ENCODE data around the gene GPR33. TPM values are rescaled to one million over a fixed set of nuclear protein-coding genes. Genes with fewer than 3 reads are reported as not detected.

Gene GPR33
- under 1 TPM in 1 of 4 donors, not detected in 3; 0.94 TPM for total RNA-seq

DNA sequence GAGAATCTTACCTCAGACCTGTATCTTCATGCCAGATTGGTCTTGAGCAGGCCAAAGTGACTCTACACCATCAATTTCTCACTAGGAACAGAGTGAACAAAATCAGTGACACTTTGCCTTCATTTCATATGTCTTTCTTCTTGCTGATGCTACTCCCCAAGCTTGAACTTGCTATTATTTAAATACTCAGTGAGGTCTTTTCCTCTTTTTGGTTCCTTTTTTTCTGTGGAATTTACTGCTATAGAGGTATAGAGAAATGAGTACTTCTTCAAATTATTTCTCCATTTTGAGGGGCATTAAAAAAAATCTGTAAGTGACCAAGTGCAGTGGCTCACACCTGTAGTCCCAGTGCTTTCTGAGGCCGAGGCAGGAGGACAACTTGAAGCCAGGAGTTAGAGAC lies at the start of gene GPR33:
Gene GPR33, minus strand, starts transcription at position 154 of the 400 bp plus-strand sequence. CDS start 4,074 bp downstream, outside the sequence.
- TF ChIP-seq POLR2A (IDR thresholded peaks at IDR 0.05) (no peak), CTCF (IDR thresholded peaks at IDR 0.05) (no peak)
- 63 to 90% methylated on average over 1 of the region's 1 CpG for WGBS, 2 donors
- intact Hi-C loops (cut with DNase I; ENCODE audit: low total_unique reads): no loop called here
- no peak within 1 kb of the TSS for H3K4me3 ChIP-seq (ENCODE audit: low read depth, poor library complexity, severe bottlenecking)
- no peak for DNase-seq (ENCODE audit: low spot score in 2 of 2)

GRCh38 chr14:31536201-31536960 lies 48.5 kb upstream of the GPR33 start:
- 82 to 86% methylated on average over 5 of the region's 5 CpGs for WGBS, 2 donors
- H3K4me3 ChIP-seq (ENCODE audit: low read depth, poor library complexity, severe bottlenecking): no peak overlapping the region
- no peak for DNase-seq (ENCODE audit: low spot score in 2 of 2)
- intact Hi-C loops (cut with DNase I; ENCODE audit: low total_unique reads): no loop called here
- TF ChIP-seq POLR2A (IDR thresholded peaks at IDR 0.05) (no peak), CTCF (IDR thresholded peaks at IDR 0.05) (no peak)

DNA sequence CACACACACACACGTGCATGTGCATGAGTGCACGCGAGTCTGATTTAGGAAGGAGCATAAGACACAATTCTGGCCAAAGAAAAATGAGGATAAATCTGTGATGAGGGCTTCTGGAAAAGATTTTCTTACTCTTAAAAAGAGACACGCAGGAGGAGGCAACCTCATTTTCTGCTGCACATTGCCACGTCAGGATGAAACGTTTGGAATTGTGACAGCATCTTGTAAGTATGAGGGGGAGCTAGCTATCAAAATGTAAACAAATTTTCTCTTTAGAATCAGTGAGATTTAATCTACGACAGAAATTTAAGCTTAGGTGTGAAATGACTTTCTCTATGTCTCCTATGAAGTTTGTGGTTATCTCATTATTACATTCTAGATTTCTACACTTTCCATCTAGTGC lies 42.3 kb upstream of the GPR33 start:
- no peak overlapping the region for H3K4me3 ChIP-seq (ENCODE audit: low read depth, poor library complexity, severe bottlenecking)
- TF ChIP-seq CTCF (IDR thresholded peaks at IDR 0.05): no peak
- no peak for TF ChIP-seq POLR2A (IDR thresholded peaks at IDR 0.05)
- 58 to 59% methylated on average over 7 of the region's 7 CpGs for WGBS, 2 donors
- DNase-seq (ENCODE audit: low spot score in 2 of 2): no peak
- intact Hi-C loops (cut with DNase I; ENCODE audit: low total_unique reads): no loop called here

GRCh38 chr14:31529053-31529452 lies 41.2 kb upstream of the GPR33 start:
- WGBS, 2 donors: 69 to 91% methylated on average over 1 of the region's 1 CpG
- TF ChIP-seq POLR2A (IDR thresholded peaks at IDR 0.05): no peak
- no peak for TF ChIP-seq CTCF (IDR thresholded peaks at IDR 0.05)
- intact Hi-C loops (cut with DNase I; ENCODE audit: low total_unique reads): no loop called here
- DNase-seq (ENCODE audit: low spot score in 2 of 2): no peak
- H3K4me3 ChIP-seq (ENCODE audit: low read depth, poor library complexity, severe bottlenecking): no peak overlapping the region

DNA sequence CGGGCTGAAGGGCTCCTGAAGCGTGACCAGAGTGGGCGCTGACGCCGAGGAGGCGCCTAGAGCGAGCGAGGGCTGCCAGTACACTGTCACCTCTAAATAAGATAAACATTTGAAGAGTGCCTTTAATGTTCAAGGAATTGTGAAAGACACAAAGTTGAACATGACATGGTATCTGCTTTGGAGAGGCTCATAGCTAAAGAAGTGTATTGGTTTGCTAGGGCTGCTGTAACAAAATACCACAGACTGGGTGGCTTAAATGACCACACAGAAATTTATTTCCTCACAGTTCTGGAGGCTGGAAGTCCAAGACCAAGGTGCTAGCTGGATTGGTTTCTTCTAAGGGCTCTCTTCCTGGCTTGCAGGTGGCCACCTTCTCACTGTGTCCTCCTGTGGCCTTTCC lies 39.7 kb upstream of the GPR33 start:
- WGBS, 2 donors: 89 to 95% methylated on average over 8 of the region's 8 CpGs
- H3K4me3 ChIP-seq (ENCODE audit: low read depth, poor library complexity, severe bottlenecking): no peak overlapping the region
- TF ChIP-seq CTCF (IDR thresholded peaks at IDR 0.05) (no peak), POLR2A (IDR thresholded peaks at IDR 0.05) (no peak)
- no peak for DNase-seq (ENCODE audit: low spot score in 2 of 2)
- intact Hi-C loops (cut with DNase I; ENCODE audit: low total_unique reads): no loop called here

GRCh38 chr14:31527087-31527486 lies 39.2 kb upstream of the GPR33 start:
- WGBS, 2 donors: 93 to 98% methylated on average over 20 to 21 of the region's 33 CpGs
- no peak for DNase-seq (ENCODE audit: low spot score in 2 of 2)
- intact Hi-C loops (cut with DNase I; ENCODE audit: low total_unique reads): no loop called here
- no peak for TF ChIP-seq POLR2A (IDR thresholded peaks at IDR 0.05)
- no peak for TF ChIP-seq CTCF (IDR thresholded peaks at IDR 0.05)
- H3K4me3 ChIP-seq (ENCODE audit: low read depth, poor library complexity, severe bottlenecking): no peak overlapping the region
